HG03159 (cell line): Measurements from ENCODE around the gene RSPH10B.
"Not testable (repeated sequence)": the region's sequence is repeated elsewhere in the genome, so short reads cannot be mapped to it uniquely, and the experiment has no call there.

Experiments used
- ATAC-seq: cut with Tn5 transposase; IDR thresholded peaks from one replicate; pipeline ENCODE4 v1.9.1; 2021; ENCODE audit warnings: mild to moderate bottlenecking, moderate library complexity; ENCODE audit not compliant: unreplicated experiment

RSPH10B gene

DNA sequence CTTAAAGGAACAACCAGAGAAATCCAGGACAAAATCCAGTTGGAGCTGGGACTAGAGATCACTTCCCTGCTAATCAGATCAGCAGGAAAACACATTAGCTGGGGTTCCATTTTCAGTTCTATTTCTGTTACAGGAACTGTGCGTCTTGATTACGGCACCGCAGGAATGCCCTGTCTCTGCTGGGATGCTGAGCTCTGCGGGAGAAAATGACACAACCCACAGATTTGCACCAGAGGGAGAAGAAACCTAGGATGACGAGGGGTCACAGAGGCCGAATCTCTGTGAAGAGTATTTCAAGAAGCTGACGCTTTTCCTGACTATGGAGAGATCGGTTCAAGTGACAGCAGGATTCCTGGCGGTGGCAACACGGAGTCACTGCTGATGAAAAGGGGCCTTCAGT is 40.2 kb downstream of the RSPH10B start:
- ATAC-seq, result not testable (repeated sequence)

DNA sequence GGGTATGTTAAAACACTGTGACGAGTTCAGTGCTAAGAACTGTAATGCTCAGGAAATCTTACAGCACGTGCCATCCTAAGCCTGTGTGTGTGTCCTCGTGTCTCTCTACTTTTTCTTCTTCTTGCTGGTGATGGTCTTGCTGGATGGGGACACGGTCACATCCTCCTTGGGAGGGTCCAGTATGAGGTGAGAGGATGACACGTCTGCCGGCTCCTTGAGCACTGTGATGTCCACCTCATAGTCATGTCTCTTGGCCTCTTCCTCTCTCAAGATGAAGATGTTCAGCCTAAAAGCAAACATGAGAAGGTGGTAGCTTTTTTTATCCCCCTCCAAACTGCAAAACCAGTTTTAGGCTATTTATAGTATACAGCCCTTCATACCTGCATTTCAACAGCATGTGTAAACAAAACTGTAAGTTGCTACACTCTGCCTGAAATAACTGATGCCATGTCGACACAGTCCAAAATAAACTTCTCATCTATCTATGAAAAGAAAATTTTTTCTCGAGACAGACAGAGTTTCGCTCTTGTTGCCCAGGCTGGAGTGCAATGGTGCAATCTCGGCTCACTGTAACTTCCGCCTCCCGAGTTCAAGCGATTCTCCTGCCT is 44.1 kb downstream of the RSPH10B start:
- ATAC-seq, result not testable (repeated sequence)

DNA sequence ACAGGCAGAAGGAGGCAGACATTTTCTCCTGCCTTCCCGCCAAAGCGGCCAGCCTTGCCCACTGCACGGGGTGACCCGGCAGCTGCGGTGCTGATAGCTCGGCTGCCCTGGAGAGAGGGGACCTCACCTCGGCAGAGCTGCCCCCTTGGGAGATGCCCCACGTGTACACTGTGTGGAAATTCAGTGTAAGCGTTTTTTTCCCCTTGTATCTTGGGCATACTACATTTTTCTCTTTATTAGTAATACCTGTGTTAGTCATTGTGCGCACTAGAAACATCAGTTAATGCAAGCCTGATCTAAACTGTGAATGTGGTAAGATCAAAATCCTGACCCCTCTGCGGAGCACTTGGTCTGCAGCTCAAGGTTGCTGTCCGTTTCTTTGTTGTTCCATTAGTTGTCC is 45.9 kb downstream of the RSPH10B start:
- ATAC-seq, result not testable (repeated sequence)

DNA sequence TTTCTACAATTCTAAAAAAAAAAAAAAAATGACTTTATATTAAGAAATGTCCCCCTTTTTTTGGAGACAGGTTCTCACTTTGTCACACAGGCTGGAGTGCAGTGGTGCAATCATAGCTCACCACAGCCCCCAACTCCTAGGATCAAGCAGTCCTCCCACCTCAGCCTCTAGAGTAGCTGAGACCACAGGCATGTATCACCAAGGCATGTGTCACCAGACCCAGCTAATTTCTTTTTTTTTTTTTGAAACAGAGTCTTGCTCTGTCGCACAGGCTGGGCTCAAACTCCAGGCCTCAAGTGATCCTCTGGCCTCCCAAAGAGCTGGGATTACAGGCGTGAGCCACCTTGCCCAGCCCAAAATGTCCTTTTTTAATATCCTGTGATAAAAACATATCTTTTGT is 46.3 kb downstream of the RSPH10B start:
- not testable (repeated sequence) for ATAC-seq

GRCh38 chr7:5916529-5916928 is 54.0 kb downstream of the RSPH10B start:
- ATAC-seq, result not testable (repeated sequence)

GRCh38 chr7:5908835-5909234 is 61.7 kb downstream of the RSPH10B start:
- ATAC-seq, result not testable (repeated sequence)

- ATAC-seq, result not testable (repeated sequence)
Measured at GRCh38 chr7:5904726-5905125, 65.8 kb downstream of the RSPH10B start.

DNA sequence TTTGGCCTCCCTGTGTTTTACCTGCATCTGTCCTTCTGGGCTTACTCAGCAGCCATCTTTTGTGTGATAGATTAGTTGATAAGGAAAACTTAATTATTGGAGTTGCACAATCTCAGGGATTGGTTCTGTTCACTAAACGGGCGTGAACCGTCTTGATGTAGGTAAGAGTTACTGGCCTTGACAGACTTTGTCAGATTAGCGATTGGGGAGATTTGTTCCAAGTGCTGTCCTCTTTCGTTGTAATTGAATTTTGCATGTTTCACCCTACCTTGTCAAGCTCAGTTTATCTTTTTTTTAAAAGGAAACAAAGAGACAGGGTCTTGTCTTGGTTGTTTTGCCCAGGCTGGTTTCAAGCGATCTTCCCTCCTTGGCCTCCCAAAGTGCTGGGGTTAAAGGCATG is 67.5 kb downstream of the RSPH10B start:
- ATAC-seq, result not testable (repeated sequence)

DNA sequence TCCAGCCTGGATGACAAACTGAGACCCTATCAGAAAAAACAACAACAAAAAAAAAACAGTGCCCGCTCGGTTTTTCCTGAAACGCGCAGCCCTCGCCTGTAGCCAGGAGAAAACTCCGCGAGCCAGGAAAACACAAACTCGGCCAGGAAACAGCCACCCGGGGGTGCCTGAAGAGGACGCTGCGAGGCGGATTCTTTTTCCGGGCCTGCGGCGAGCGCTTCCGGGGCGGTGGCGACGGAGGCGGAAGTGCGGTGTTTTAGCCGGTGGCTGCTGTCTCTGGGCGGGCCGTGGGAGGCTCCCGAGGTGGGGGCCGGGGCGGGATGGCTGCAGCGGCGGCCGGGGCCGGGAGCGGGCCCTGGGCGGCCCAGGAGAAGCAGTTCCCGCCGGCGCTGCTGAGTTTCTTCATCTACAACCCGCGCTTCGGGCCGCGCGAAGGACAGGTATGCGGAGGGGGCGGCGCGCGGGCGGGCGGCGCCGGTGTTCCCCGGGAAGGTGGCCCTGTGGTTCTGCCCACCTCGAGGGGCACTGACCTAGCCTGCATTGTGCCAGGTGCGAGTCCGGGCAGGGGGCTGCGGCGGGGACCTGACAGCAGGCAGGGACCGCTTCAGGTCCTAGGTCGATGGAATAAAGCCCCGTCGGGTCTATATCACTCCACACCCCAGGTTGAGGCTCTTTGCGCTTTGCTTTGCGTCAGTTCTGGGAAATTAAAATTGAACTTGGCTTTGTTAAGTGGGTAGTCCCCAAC is 71.8 kb downstream of the RSPH10B start, which contains the start of gene CCZ1:
TSS of gene CCZ1 (plus strand) at position 254 of the 745 bp plus-strand sequence. CDS start at position 321, 67 bp downstream.
- peak; percentile 86 for ATAC-seq

DNA sequence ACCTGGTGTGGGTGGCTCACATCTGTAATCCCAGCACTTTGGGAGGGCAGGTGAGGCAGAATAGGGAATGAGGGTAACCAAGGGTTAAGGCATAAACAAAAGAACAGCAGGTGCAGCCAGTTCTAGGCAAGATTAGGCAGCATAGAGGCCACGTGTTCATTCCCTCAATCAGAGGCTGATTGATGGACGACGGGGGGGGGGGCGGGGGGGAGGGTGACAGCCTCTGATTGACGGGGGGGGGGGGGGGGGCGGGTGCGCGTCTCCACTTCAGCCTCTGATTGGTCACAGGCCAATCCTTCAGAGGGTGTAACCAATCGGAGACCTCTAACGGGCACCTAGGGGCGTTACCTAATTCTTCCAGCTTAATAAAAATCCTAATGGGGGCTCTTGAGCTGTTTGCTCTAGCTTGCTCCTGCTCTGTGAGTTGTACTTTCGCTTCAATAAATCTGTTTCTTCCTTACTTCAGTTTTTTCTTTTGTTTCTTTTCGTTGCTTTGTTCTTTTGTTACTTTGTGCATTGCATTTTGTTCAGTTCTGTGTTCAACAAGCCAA is 73.0 kb downstream of the RSPH10B start:
- not testable (repeated sequence) for ATAC-seq

GRCh38 chr7:5892498-5892897 is 78.0 kb downstream of the RSPH10B start:
- ATAC-seq, result no peak

DNA sequence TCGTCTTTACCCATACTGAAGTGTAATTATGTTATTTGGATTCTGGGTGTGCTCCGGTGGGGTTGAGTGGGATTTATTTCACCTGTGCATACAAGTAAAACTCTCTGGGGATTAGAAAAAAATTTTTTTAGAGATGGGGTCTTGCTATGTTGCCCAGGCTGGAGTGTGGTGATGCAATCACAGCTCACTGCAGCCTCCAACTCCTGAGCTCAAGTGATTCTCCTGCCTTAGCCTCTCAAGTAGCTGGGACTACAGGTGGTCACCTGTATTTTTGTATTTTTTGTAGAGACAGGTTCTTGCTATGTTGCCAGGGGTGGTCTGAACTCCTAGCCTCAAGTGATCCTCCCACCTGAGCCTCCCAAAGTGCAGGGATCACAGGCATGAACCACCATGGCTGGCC is 80.2 kb downstream of the RSPH10B start:
- not testable (repeated sequence) for ATAC-seq

GRCh38 chr7:5888021-5888420 is 82.5 kb downstream of the RSPH10B start:
- not testable (repeated sequence) for ATAC-seq

GRCh38 chr7:5884431-5884830 is 86.1 kb downstream of the RSPH10B start:
- not testable (repeated sequence) for ATAC-seq

DNA sequence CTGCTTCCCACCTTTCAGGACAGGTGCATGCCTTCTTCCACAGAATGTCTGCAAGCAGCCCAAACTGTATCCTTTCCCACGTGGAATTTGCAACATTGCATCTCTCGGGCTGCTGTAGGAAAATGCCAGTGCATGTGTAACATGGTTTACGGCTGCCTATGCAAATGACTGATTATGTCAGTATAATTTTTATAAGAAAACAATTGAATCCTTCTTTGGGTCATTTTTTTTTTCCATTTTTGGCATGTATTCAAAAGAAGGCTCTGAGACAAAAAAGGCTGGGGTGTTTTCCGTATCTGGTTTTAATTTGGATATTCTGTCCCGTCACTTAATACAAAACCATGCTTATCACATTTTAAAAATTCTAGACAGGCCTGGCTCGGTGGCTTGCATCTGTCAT is 90.4 kb downstream of the RSPH10B start:
- not testable (repeated sequence) for ATAC-seq

- ATAC-seq, result not testable (repeated sequence)
Measured at GRCh38 chr7:5879591-5879990, 90.9 kb downstream of the RSPH10B start.
